ENCODE data around the gene MALAT1. TPM values are rescaled to one million over a fixed set of nuclear protein-coding genes. Genes with fewer than 3 reads are reported as not detected.

Gene MALAT1
- total RNA-seq, 1 experiment from 2014 or later = 6,000 TPM

DNA sequence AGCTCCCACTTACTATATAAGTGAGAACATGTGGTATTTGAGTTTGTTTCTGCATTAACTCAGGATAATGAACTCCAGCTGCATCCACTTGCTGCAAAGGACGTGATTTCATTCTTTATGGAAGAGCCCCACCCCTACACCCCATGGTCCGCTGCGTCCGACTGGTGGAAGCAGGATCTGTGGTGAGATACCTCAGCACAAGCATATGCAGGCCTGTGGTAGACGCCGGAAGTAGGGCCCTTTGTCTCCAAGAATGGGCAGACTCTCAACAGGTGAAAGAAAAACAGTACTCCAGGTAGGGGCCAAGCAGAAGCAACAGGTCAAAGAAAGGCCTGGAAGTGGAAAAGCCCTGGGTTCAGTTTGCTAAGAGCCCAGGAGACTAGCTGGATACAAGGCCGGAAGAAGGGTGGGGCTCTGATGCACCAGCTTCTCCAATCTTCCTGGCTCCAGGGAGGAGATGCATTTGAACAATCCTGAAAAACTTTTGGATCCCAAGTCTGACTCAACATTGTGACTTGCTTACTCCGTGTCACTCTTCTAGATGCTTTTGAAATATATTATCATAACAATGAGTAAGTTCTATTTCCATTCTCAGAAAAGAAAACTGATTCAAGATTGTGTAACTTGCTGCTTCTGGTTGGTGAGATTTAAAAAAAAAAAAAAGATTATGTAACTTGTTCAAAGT, 45.9 kb upstream of the MALAT1 start:
- ChIA-PET POLR2A (interaction anchor here (4.3 kb wide), 1 partner anchor 45 kb away, joined by 33 read pairs; the partner anchor contains the start of gene MALAT1), RAD21 (ENCODE audit: low non-redundant PET in 1 of 2, low total read pairs in 2 of 2, uncharacterized antibody in 2 of 2, unreplicated experiment in 2 of 2) (no interaction called here), CTCF (interaction anchor here (0.7 kb wide), 1 partner anchor 124 kb away, joined by 3 read pairs; no protein-coding TSS in a partner anchor)
- H3K27me3 ChIP-seq (ENCODE audit: insufficient read depth, low read length) = no peaks in the 10 kb centered on the region
- peaks cover 42 to 61% of the 10 kb centered on the region in 2 experiments for H3K4me1 ChIP-seq (ENCODE audit: control insufficient read depth in 1 of 2, insufficient read depth in 2 of 2, low read length in 2 of 2)
- peaks cover 14% of the 10 kb centered on the region for H3K79me2 ChIP-seq (ENCODE audit: insufficient read depth, low read length)
- H3K4me2 ChIP-seq (ENCODE audit: low read length) = peak overlapping the region; percentile 97
- no peak for DNase-seq (ENCODE audit: low read depth, low spot score)
- H3K36me3 ChIP-seq (ENCODE audit: control insufficient read depth in 1 of 2, insufficient read depth in 2 of 2, low read length in 2 of 2) = no peaks in the 10 kb centered on the region
- no peak for ATAC-seq
- no peaks in the 10 kb centered on the region for H4K20me1 ChIP-seq (ENCODE audit: insufficient read depth)
- no peak overlapping the region for H3K4me3 ChIP-seq (replicated peaks in 1 of 2; ENCODE audit: low read depth in 1 of 2, low read length in 2 of 2)
- intact Hi-C loops (cut with micrococcal nuclease) = no loop called here
- H3K9ac ChIP-seq (ENCODE audit: low read length) = no peak overlapping the region
- BruUV-seq (replicated peaks) = no TSS peak
- no peaks in the 10 kb centered on the region for H3K9me3 ChIP-seq (ENCODE audit: control insufficient read depth in 1 of 2, insufficient read depth in 1 of 2, low read depth in 1 of 2, low read length in 2 of 2)
- no peaks in the 10 kb centered on the region for H3K9me2 ChIP-seq (ENCODE audit: insufficient read depth)
- TF ChIP-seq CBX3 (IDR thresholded peaks at IDR 0.05; ENCODE audit: low read depth) = no peak
- TF ChIP-seq POLR2A (IDR thresholded peaks at IDR 0.05; ENCODE audit: borderline replicate concordance, extremely low read depth, insufficient read depth, insufficient read length) = no peak
- TF ChIP-seq SRF (IDR thresholded peaks at IDR 0.05; ENCODE audit: low read depth) = no peak
- TF ChIP-seq FOSL1 (IDR thresholded peaks at IDR 0.05; ENCODE audit: low read depth) = 0 out of 2 replicates have a peak, but pooled peaks have one; percentile 25
- TF ChIP-seq EGR1 (IDR thresholded peaks at IDR 0.05; ENCODE audit: low read depth) = no peak
- TF ChIP-seq, protein P1, sequence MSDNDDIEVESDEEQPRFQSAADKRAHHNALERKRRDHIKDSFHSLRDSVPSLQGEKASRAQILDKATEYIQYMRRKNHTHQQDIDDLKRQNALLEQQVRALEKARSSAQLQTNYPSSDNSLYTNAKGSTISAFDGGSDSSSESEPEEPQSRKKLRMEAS (IDR thresholded peaks at IDR 0.05) = no peak
- no peak for TF ChIP-seq POLR2AphosphoS5 (IDR thresholded peaks at IDR 0.05; ENCODE audit: low read depth, low read length)
- H2AFZ ChIP-seq (ENCODE audit: low read depth, low read length, poor library complexity, severe bottlenecking) = no peak overlapping the region
- H3K27ac ChIP-seq (ENCODE audit: low read depth, low read length) = peak overlapping the region; percentile 15; the same call in 1 of the 2 replicates

DNA sequence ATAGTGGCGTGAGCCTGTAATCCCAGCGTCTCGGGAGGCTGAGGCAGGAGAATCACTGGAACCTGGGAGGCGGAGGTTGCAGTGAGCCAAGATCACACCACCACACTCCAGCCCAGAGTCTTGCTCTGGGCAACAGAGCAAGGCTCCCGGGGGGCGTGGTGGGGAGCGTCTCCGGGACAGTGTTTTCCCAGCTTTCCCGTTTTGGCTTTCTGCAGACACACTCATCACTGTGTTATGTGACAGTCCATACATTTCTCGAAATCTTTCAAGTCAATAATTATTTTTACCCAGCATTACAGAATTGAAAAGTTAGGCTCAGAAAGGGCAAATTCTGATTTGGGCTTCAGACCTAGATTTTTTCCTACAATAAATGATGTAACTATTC, 44.5 kb upstream of the MALAT1 start:
- DNase-seq (ENCODE audit: low read depth, low spot score) (no peak), ATAC-seq (peak; percentile 32)
- H3K4me1 ChIP-seq (ENCODE audit: control insufficient read depth in 1 of 2, insufficient read depth in 2 of 2, low read length in 2 of 2) = peaks cover 40 to 51% of the 10 kb centered on the region in 2 experiments
- no TSS peak for BruUV-seq (replicated peaks)
- no peaks in the 10 kb centered on the region for H3K9me3 ChIP-seq (ENCODE audit: control insufficient read depth in 1 of 2, insufficient read depth in 1 of 2, low read depth in 1 of 2, low read length in 2 of 2)
- no peaks in the 10 kb centered on the region for H3K27me3 ChIP-seq (ENCODE audit: insufficient read depth, low read length)
- no peaks in the 10 kb centered on the region for H3K36me3 ChIP-seq (ENCODE audit: control insufficient read depth in 1 of 2, insufficient read depth in 2 of 2, low read length in 2 of 2)
- peak overlapping the region; percentile 73 to 76 for H3K4me3 ChIP-seq (replicated peaks in 1 of 2; ENCODE audit: low read depth in 1 of 2, low read length in 2 of 2)
- RAD21 ChIA-PET (ENCODE audit: low non-redundant PET in 1 of 2, low total read pairs in 2 of 2, uncharacterized antibody in 2 of 2, unreplicated experiment in 2 of 2) = no interaction called here
- H3K27ac ChIP-seq (ENCODE audit: low read depth, low read length) = peak overlapping the region; percentile 94
- CTCF ChIA-PET = no interaction called here
- H3K9me2 ChIP-seq (ENCODE audit: insufficient read depth) = no peaks in the 10 kb centered on the region
- POLR2A ChIA-PET = interaction anchor here (0.8 to 4.3 kb wide), 4 partner anchors 17 to 48 kb away, joined by 3 to 33 read pairs (median 6); partner anchors contain the start of gene MALAT1
- H3K79me2 ChIP-seq (ENCODE audit: insufficient read depth, low read length) = peaks cover 14% of the 10 kb centered on the region
- peak overlapping the region; percentile 97 for H3K4me2 ChIP-seq (ENCODE audit: low read length)
- intact Hi-C loops (cut with micrococcal nuclease) = no loop called here
- H2AFZ ChIP-seq (ENCODE audit: low read depth, low read length, poor library complexity, severe bottlenecking) = no peak overlapping the region
- no peaks in the 10 kb centered on the region for H4K20me1 ChIP-seq (ENCODE audit: insufficient read depth)
- H3K9ac ChIP-seq (ENCODE audit: low read length) = peak overlapping the region; percentile 81
- TF ChIP-seq, protein P2, sequence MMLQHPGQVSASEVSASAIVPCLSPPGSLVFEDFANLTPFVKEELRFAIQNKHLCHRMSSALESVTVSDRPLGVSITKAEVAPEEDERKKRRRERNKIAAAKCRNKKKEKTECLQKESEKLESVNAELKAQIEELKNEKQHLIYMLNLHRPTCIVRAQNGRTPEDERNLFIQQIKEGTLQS (IDR thresholded peaks at IDR 0.05) = no peak
- TF ChIP-seq POLR2AphosphoS5 (IDR thresholded peaks at IDR 0.05; ENCODE audit: low read depth, low read length) (no peak; the same call in 1 of the 2 replicates), SIN3A (IDR thresholded peaks at IDR 0.05; ENCODE audit: low read depth) (no peak), SRF (IDR thresholded peaks at IDR 0.05; ENCODE audit: low read depth) (no peak), FOSL1 (IDR thresholded peaks at IDR 0.05; ENCODE audit: low read depth) (no peak), SP1 (IDR thresholded peaks at IDR 0.05; ENCODE audit: low read depth) (no peak), CEBPB (IDR thresholded peaks at IDR 0.05; ENCODE audit: low read depth) (no peak), EGR1 (IDR thresholded peaks at IDR 0.05; ENCODE audit: low read depth) (no peak), EZH2phosphoT487 (IDR thresholded peaks at IDR 0.05; ENCODE audit: borderline replicate concordance) (no peak), EZH2 (IDR thresholded peaks at IDR 0.05) (no peak), POLR2A (IDR thresholded peaks at IDR 0.05; ENCODE audit: borderline replicate concordance, extremely low read depth, insufficient read depth, insufficient read length) (no peak), RAD21 (IDR thresholded peaks at IDR 0.05; ENCODE audit: low read depth) (no peak)
- TF ChIP-seq, protein P3, sequence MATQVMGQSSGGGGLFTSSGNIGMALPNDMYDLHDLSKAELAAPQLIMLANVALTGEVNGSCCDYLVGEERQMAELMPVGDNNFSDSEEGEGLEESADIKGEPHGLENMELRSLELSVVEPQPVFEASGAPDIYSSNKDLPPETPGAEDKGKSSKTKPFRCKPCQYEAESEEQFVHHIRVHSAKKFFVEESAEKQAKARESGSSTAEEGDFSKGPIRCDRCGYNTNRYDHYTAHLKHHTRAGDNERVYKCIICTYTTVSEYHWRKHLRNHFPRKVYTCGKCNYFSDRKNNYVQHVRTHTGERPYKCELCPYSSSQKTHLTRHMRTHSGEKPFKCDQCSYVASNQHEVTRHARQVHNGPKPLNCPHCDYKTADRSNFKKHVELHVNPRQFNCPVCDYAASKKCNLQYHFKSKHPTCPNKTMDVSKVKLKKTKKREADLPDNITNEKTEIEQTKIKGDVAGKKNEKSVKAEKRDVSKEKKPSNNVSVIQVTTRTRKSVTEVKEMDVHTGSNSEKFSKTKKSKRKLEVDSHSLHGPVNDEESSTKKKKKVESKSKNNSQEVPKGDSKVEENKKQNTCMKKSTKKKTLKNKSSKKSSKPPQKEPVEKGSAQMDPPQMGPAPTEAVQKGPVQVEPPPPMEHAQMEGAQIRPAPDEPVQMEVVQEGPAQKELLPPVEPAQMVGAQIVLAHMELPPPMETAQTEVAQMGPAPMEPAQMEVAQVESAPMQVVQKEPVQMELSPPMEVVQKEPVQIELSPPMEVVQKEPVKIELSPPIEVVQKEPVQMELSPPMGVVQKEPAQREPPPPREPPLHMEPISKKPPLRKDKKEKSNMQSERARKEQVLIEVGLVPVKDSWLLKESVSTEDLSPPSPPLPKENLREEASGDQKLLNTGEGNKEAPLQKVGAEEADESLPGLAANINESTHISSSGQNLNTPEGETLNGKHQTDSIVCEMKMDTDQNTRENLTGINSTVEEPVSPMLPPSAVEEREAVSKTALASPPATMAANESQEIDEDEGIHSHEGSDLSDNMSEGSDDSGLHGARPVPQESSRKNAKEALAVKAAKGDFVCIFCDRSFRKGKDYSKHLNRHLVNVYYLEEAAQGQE (IDR thresholded peaks at IDR 0.05; ENCODE audit: low read depth) = no peak

Data from HCT116 (cell line).